Activated T-helper 1 cell treated with Interleukin-2 at 50 U/mL for 16 hours (primary cell): ENCODE results near the gene FBXO31.

Source experiments
- DNase-seq: peaks from one replicate; pipeline ENCODE4 v3.0.0-alpha.2; 2020; ENCODE audit warnings: low read depth

FBXO31 gene

GRCh38 chr16:87278191-87279093 lies 105.1 kb downstream of the FBXO31 start:
- no peak for DNase-seq
